GM12875 (cell line): ENCODE data around the gene CPNE2.

ENCODE experiments used
- H3K4me3 ChIP-seq: one replicate; pipeline ENCODE4 v1.5.1; 2011; ENCODE audit warnings: low read depth, low read length, control low read depth
- TF ChIP-seq, protein P1 (sequence below): IDR thresholded peaks from 2 replicates; pipeline ENCODE4 v1.5.1; 2011; ENCODE audit warnings: low read depth, mild to moderate bottlenecking, control low read depth, inconsistent platforms, low read length, moderate library complexity, borderline replicate concordance; ENCODE audit not compliant: insufficient read depth

CPNE2 gene

DNA sequence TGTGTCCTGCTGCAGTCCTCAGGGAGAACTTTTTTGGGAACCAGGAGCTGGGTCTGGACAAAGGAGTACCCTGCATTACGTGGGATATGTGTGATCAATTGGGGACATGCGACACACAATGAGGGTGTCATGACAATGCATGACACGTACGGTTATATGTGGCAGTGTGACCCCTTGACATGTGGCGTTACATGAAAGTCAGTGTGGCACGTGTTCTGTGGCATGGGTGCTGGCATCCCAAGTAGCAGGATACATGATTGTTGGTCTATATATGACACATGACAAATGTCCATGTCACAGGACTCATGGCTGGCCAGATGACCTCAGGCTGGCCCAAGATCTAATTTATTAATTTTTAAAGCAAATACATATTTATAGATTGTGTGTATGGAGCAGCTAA lies 9.7 kb upstream of the CPNE2 start:
- TF ChIP-seq, protein P1, sequence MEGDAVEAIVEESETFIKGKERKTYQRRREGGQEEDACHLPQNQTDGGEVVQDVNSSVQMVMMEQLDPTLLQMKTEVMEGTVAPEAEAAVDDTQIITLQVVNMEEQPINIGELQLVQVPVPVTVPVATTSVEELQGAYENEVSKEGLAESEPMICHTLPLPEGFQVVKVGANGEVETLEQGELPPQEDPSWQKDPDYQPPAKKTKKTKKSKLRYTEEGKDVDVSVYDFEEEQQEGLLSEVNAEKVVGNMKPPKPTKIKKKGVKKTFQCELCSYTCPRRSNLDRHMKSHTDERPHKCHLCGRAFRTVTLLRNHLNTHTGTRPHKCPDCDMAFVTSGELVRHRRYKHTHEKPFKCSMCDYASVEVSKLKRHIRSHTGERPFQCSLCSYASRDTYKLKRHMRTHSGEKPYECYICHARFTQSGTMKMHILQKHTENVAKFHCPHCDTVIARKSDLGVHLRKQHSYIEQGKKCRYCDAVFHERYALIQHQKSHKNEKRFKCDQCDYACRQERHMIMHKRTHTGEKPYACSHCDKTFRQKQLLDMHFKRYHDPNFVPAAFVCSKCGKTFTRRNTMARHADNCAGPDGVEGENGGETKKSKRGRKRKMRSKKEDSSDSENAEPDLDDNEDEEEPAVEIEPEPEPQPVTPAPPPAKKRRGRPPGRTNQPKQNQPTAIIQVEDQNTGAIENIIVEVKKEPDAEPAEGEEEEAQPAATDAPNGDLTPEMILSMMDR: no peak
- no peak overlapping the region for H3K4me3 ChIP-seq

DNA sequence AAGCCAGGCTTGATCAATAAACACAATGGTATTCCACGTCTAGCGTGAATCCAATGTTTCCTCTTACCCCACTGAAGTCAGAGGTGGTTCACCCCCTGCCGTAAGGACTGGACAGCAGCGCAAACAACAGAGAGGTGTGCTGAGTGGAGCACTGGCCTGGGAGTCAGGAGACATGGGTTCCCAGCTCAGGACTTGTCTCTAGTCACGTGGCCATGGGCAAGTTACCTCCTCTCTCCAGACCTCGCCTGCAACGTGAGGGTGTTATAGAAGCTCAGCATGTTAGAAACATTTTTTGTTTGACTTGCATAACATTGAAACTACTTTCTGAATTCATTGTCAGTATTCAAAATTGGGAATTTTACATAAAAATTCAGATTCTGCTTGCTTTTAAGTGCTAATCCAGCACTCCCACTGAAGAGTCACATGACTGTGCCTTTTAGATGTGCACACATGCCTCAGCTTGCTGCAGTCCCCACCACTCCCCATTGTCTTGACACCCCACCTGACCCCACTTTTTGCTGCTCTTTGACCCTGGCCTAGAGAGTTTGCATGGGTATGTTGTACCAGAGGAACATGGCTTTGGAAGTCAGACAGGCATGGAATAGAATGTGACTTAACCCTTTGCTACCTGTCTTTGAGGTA lies 8.8 kb upstream of the CPNE2 start:
- TF ChIP-seq, protein P1: no peak
- no peak overlapping the region for H3K4me3 ChIP-seq

DNA sequence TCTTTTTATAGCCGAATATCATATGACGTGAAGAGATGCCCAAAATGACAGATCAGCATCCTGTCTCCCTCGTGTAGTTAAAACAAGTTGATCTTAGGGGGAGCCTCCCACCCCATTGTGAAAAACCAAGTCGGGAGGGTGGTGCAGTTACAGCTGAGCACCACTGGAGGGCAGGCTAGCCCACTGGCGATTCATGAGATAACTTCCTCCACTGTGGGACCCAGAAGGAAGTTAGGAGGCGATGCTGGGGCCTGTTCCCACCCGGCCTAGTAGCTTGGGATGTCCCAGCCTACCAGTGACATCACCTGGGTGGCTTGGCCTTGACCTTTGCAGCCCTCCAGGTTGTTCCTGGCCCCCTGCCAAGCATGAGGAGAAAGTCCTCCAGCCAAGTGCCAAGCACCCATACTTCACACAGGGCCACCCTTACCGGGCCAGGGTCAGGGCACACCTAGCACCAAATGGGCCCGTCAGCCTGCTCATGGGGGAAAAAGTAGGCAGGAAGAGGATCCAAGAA lies 8.1 kb upstream of the CPNE2 start:
- H3K4me3 ChIP-seq: no peak overlapping the region
- TF ChIP-seq, protein P1: peak; percentile 98

DNA sequence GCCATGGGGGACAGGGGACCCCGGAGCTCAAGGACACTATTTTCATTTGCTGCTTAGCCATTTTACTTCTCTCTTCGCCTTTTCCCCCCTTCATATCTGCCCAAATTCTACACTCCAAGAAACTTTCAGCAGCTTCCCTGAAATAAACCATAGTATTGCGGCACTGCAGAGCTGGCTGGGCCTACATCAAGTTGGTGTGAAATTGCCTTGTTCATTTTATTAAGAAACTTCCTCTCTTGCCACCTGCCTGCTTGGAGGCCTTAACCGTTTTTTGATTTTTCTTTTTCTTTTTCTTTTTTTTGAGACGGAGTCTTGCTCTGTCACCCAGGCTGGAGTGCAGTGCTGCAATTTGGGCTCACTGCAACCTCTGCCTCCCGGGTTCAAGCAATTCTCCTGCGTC lies 7.4 kb upstream of the CPNE2 start:
- no peak overlapping the region for H3K4me3 ChIP-seq
- TF ChIP-seq, protein P1: no peak

DNA sequence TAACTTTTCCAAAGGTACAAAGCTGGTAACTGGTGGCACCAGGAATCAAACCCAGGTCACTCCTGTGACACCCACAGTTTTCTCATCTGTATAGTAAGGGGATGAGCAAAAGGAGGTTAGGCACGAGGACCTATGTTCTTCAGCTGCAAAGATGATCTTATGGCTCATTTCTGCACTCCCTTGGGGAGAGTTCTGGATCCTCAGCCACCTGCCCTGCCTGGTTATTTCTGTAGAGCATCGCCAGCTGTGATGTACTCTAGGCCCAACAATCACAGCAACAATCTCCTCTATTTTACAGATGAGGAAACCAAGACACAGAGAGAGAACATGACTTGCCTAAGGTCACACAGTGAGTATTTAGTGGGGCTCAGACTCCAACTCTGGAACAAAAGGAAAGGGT lies 5.4 kb upstream of the CPNE2 start:
- TF ChIP-seq, protein P1: no peak

DNA sequence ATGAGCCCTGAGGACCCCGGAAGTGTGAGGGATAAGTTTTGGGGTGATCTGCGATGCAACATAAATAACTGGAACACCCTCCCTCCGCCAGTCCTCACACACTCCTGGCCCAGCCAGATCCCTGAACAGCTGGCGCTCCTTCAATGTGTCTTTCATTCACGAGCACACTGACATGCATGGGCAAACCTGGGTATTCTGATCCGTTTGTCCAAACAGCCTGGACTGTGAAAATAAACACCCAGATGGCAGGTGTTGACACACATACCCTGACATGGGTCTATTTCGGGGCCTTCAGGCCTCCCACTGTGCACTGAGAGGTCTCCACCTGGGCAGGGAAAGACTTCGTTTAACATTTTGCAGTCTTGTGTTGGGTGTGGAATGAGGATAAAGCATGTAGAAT lies 3.0 kb upstream of the CPNE2 start:
- no peak overlapping the region for H3K4me3 ChIP-seq
- TF ChIP-seq, protein P1: no peak

More for the DNA sequence above, 5.4 kb upstream of the CPNE2 start:
- no peak overlapping the region for H3K4me3 ChIP-seq

DNA sequence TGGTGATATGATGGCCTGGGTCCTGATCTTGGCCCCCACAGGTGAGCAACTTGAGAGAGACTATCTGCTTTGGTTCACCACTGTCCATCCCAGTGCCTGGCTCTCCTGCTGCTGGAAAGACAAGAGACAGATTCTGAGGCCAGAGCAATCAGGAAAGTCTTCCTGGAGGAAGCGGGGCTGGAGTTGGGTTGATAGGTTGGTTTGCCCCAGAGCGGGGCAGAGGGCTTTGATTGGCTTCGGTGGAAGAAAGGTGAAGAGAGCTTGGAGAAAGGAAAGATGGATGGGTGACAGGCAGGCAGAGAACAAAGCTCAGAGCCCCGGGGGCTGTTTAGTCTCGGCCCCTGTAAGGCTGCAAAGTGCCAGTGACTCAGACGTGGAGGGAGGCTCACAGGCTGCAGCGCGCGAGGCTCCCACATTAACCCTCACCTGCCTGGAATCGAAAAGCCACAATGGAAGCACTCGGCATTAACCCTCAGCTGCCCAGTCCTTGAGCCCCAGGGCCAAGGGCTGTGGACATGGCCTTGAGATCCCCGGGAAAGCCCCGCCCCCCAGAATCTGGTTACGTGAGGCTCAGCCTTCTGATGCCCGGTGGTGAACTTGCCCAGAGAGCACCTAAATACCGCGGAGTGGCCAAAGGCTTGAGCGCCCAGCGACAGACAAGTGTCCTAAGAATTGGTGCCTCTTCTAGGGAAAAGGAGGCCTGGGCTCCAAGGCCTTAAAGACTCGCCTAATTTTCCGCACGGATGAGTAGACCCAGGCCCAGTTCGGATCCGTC lies 996 bp upstream of the CPNE2 start:
- no peak overlapping the region for H3K4me3 ChIP-seq
- TF ChIP-seq, protein P1: no peak
